Measurements from ENCODE around the gene CCDC188. TPM values are rescaled to one million over a fixed set of nuclear protein-coding genes. Genes with fewer than 3 reads are reported as not detected.

Gene CCDC188
- total and polyA plus RNA-seq, 9 of the 15 experiments (the other 6 are each of a cell fraction or from before 2014, with no cell fraction given), result not detected

DNA sequence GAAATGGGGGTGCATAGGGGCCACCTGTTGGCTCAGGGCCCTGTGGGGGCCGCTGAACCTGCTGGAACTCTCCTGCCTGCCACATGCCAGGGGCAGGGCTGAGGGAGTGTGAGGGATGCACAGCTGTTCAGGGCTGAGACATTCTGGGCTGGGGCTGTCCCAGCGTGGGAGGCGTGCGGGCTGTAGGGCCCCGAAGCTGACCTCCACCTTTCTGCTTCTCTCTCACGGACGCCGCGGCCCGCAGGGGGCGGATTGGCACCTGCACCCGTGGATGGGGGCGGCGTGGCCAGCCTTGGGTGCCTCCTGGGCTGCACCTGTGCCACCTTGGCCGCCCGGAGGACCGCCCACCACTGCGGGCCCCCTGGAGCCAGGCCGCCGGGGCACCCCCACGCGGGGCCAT lies 4.1 kb downstream of the CCDC188 start (continued):
- TF ChIP-seq NCOA6 (IDR thresholded peaks at IDR 0.05), result no peak
- TF ChIP-seq MCM2 (IDR thresholded peaks at IDR 0.05; ENCODE audit: low read depth), result no peak
- TF ChIP-seq FIP1L1 (IDR thresholded peaks at IDR 0.05; ENCODE audit: low read depth, low read length, poor library complexity, severe bottlenecking), result peak; percentile 37
- TF ChIP-seq, protein P1, sequence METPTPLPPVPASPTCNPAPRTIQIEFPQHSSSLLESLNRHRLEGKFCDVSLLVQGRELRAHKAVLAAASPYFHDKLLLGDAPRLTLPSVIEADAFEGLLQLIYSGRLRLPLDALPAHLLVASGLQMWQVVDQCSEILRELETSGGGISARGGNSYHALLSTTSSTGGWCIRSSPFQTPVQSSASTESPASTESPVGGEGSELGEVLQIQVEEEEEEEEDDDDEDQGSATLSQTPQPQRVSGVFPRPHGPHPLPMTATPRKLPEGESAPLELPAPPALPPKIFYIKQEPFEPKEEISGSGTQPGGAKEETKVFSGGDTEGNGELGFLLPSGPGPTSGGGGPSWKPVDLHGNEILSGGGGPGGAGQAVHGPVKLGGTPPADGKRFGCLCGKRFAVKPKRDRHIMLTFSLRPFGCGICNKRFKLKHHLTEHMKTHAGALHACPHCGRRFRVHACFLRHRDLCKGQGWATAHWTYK (CRISPR knock-in tag; IDR thresholded peaks at IDR 0.05), result 0 out of 2 replicates have a peak, but pooled peaks have one; percentile 30
- TF ChIP-seq ZNF76 (CRISPR knock-in tag; IDR thresholded peaks at IDR 0.05; ENCODE audit: borderline replicate concordance), result 0 out of 2 replicates have a peak, but pooled peaks have one; percentile 41
- no peak for TF ChIP-seq SMARCE1 (IDR thresholded peaks at IDR 0.05)
- TF ChIP-seq COPS2 (conservative IDR thresholded peaks at IDR 0.05), result no peak
- TF ChIP-seq MAFK (IDR thresholded peaks at IDR 0.05; ENCODE audit: low read length), result no peak
- no peak for TF ChIP-seq ELF4 (CRISPR knock-in tag; IDR thresholded peaks at IDR 0.05)
- no peak for TF ChIP-seq SMAD4 (CRISPR knock-in tag; conservative IDR thresholded peaks at IDR 0.05)
- peak; percentile 73; the same call in 1 of the 2 replicates for TF ChIP-seq IRF2 (CRISPR knock-in tag; IDR thresholded peaks at IDR 0.05)
- TF ChIP-seq, protein P2, sequence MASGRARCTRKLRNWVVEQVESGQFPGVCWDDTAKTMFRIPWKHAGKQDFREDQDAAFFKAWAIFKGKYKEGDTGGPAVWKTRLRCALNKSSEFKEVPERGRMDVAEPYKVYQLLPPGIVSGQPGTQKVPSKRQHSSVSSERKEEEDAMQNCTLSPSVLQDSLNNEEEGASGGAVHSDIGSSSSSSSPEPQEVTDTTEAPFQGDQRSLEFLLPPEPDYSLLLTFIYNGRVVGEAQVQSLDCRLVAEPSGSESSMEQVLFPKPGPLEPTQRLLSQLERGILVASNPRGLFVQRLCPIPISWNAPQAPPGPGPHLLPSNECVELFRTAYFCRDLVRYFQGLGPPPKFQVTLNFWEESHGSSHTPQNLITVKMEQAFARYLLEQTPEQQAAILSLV (tag; IDR thresholded peaks at IDR 0.05), result no peak
- TF ChIP-seq NRF1 (conservative IDR thresholded peaks at IDR 0.05 in 1 of 2, IDR thresholded peaks at IDR 0.05 in 1 of 2), result no peak
- TF ChIP-seq ZNF830 (CRISPR knock-in tag; IDR thresholded peaks at IDR 0.05), result no peak
- TF ChIP-seq MYNN (IDR thresholded peaks at IDR 0.05), result no peak
- TF ChIP-seq MYNN (CRISPR knock-in tag; IDR thresholded peaks at IDR 0.05), result no peak
- no peak for TF ChIP-seq ZNF766 (CRISPR knock-in tag; conservative IDR thresholded peaks at IDR 0.05)
- TF ChIP-seq ZC3H4 (CRISPR knock-in tag; IDR thresholded peaks at IDR 0.05; ENCODE audit: borderline replicate concordance), result 0 out of 2 replicates have a peak, but pooled peaks have one; percentile 17
- TF ChIP-seq NFIC (IDR thresholded peaks at IDR 0.05), result no peak
- no peak for TF ChIP-seq PPARD (CRISPR knock-in tag; IDR thresholded peaks at IDR 0.05)
- TF ChIP-seq, protein P3, sequence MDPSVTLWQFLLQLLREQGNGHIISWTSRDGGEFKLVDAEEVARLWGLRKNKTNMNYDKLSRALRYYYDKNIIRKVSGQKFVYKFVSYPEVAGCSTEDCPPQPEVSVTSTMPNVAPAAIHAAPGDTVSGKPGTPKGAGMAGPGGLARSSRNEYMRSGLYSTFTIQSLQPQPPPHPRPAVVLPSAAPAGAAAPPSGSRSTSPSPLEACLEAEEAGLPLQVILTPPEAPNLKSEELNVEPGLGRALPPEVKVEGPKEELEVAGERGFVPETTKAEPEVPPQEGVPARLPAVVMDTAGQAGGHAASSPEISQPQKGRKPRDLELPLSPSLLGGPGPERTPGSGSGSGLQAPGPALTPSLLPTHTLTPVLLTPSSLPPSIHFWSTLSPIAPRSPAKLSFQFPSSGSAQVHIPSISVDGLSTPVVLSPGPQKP (CRISPR knock-in tag; IDR thresholded peaks at IDR 0.05), result no peak; the same call in 1 of the 2 replicates
- TF ChIP-seq, protein P4, sequence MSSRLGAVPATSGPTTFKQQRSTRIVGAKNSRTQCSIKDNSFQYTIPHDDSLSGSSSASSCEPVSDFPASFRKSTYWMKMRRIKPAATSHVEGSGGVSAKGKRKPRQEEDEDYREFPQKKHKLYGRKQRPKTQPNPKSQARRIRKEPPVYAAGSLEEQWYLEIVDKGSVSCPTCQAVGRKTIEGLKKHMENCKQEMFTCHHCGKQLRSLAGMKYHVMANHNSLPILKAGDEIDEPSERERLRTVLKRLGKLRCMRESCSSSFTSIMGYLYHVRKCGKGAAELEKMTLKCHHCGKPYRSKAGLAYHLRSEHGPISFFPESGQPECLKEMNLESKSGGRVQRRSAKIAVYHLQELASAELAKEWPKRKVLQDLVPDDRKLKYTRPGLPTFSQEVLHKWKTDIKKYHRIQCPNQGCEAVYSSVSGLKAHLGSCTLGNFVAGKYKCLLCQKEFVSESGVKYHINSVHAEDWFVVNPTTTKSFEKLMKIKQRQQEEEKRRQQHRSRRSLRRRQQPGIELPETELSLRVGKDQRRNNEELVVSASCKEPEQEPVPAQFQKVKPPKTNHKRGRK (tag; IDR thresholded peaks at IDR 0.05), result no peak
- no peak for TF ChIP-seq TCFL5 (CRISPR knock-in tag; conservative IDR thresholded peaks at IDR 0.05)
- no peak for TF ChIP-seq POLR2B (IDR thresholded peaks at IDR 0.05; ENCODE audit: low read depth, partially characterized antibody)
- no peak for TF ChIP-seq ETV6 (IDR thresholded peaks at IDR 0.05; ENCODE audit: borderline replicate concordance in 1 of 2, low read depth in 2 of 2, low read length in 1 of 2)
- no peak for TF ChIP-seq ETV6 (CRISPR knock-in tag; IDR thresholded peaks at IDR 0.05; ENCODE audit: borderline replicate concordance)
- no peak for TF ChIP-seq FOXM1 (IDR thresholded peaks at IDR 0.05; ENCODE audit: low read depth)
- TF ChIP-seq FOXM1 (CRISPR knock-in tag; IDR thresholded peaks at IDR 0.05; ENCODE audit: low read depth), result peak; percentile 4; the same call in 1 of the 2 replicates
